Endothelial cell of umbilical vein (primary cell): ENCODE data around the gene IL3. TPM values are rescaled to one million over a fixed set of nuclear protein-coding genes. Genes with fewer than 3 reads are reported as not detected.
A peak's percentile ranks its signal among the peaks of the same experiment; 100 is the strongest.

Source experiments
- BruUV-seq: library from RNA; stranded (reverse); fragments of 400-500 nt; replicated peaks from 2 replicates; lab custom pipeline; 2021; lab: Mats Ljungman, UMichigan
- CTCF ChIA-PET: fragments of 300-600, 350-600 bp; sonication (Branson Sonifier 250); formaldehyde crosslinking; loops from one replicate; lab custom pipeline; 2021; ENCODE audit warnings: antibody characterized with exemption, inconsistent platforms; lab: Charles Lee
- POLR2A ChIA-PET: fragments of 300-600, 350-600 bp; sonication (Branson Sonifier 250); formaldehyde crosslinking; loops from one replicate; lab custom pipeline; 2021; ENCODE audit warnings: antibody characterized with exemption, inconsistent platforms; lab: Charles Lee
- DNase-seq: peaks from one replicate; pipeline ENCODE4 v3.0.0-alpha.2; 2011; ENCODE audit warnings: low read depth, low spot score
- FAIRE-seq: peaks from 2 replicates; lab custom pipeline; 2011; peaks lifted over from hg19 to GRCh38; lab: Jason Lieb, UNC
- H2AFZ ChIP-seq: 2 replicates; pipeline ENCODE4 v1.6.0; 2012; ENCODE audit warnings: low read depth, low read length, control low read depth, inconsistent platforms
- H3K27ac ChIP-seq: 2 replicates; pipeline ENCODE4 v1.5.1; 2011; ENCODE audit warnings: low read depth, mild to moderate bottlenecking, control low read depth, low read length, moderate library complexity; ENCODE audit not compliant: insufficient read depth
- H3K27me3 ChIP-seq, 2 experiments: 2 replicates each; pipeline versions ENCODE4 v1.6.0 to v1.6.1; 2011; ENCODE audit warnings: low read length in 2 of 2, mixed read lengths in 1 of 2; ENCODE audit not compliant: control insufficient read depth in 2 of 2, insufficient read depth in 2 of 2
- H3K36me3 ChIP-seq, 2 experiments: 2 replicates in 1 of 2; 3 replicates in 1 of 2; pipeline ENCODE4 v1.5.1; 2011; ENCODE audit warnings: low read length in 2 of 2, mild to moderate bottlenecking in 1 of 2, moderate library complexity in 1 of 2; ENCODE audit not compliant: control insufficient read depth in 2 of 2, insufficient read depth in 2 of 2; ENCODE audit errors: extremely low read depth in 1 of 2
- H3K4me1 ChIP-seq: 3 replicates; pipeline ENCODE4 v1.5.1; 2011; ENCODE audit warnings: mild to moderate bottlenecking, low read length; ENCODE audit not compliant: control insufficient read depth, insufficient read depth; ENCODE audit errors: extremely low read depth
- H3K4me2 ChIP-seq: 2 replicates; pipeline ENCODE4 v1.6.1; 2011; ENCODE audit warnings: low read length, control low read depth, mixed read lengths; ENCODE audit not compliant: insufficient read depth
- H3K4me3 ChIP-seq, 3 experiments: fragments of 200-600 bp in 1 of 3; sonication (generic), shearing (Covaris generic) in 1 of 3; replicated peaks in 1 of 3; 2 replicates each; pipeline ENCODE4 v1.5.1; 2011 to 2016; ENCODE audit warnings: control low read depth in 3 of 3, low read length in 3 of 3, mild to moderate bottlenecking in 2 of 3, inconsistent platforms in 1 of 3, low read depth in 1 of 3, moderate library complexity in 1 of 3; ENCODE audit not compliant: insufficient read depth in 1 of 3
- H3K79me2 ChIP-seq: 2 replicates; pipeline ENCODE4 v1.6.0; 2012; ENCODE audit warnings: low read length, inconsistent platforms; ENCODE audit not compliant: control insufficient read depth, insufficient read depth
- H3K9ac ChIP-seq: replicated peaks from 2 replicates; pipeline ENCODE3; 2011; ENCODE audit warnings: low read length, control low read depth; ENCODE audit not compliant: insufficient read depth; ENCODE audit errors: extremely low read depth
- H3K9me1 ChIP-seq: replicated peaks from 3 replicates; pipeline ENCODE4 v1.6.0; 2011; ENCODE audit warnings: mild to moderate bottlenecking, low read length; ENCODE audit not compliant: control insufficient read depth, insufficient read depth; ENCODE audit errors: extremely low read depth
- H3K9me3 ChIP-seq: replicated peaks from 2 replicates; pipeline ENCODE4 v1.5.1; 2012; ENCODE audit warnings: low read length, inconsistent platforms; ENCODE audit not compliant: control insufficient read depth, insufficient read depth
- H4K20me1 ChIP-seq: replicated peaks from 2 replicates; pipeline ENCODE3; 2011; ENCODE audit warnings: mild to moderate bottlenecking, low read length; ENCODE audit not compliant: control insufficient read depth, insufficient read depth; ENCODE audit errors: extremely low read depth
- CTCF ChIP-seq, 2 donors: IDR thresholded peaks; 1 replicate in 1 of 2; 2 replicates in 1 of 2; pipeline ENCODE4 v1.5.1; 2011; ENCODE audit warnings: low read length in 2 of 2, mild to moderate bottlenecking in 2 of 2, moderate library complexity in 2 of 2, control low read depth in 1 of 2, inconsistent platforms in 1 of 2, low read depth in 1 of 2; ENCODE audit not compliant: insufficient read depth in 1 of 2; ENCODE audit errors: extremely low read depth in 1 of 2
- EZH2 ChIP-seq: IDR thresholded peaks from 2 replicates; pipeline ENCODE4 v1.6.1; 2012; ENCODE audit warnings: borderline replicate concordance, low read depth, mild to moderate bottlenecking, moderate library complexity, low read length, inconsistent platforms; ENCODE audit not compliant: severe bottlenecking
- FOS ChIP-seq: IDR thresholded peaks from 2 replicates; pipeline ENCODE4 v1.6.1; 2011; ENCODE audit warnings: mild to moderate bottlenecking, low read length, moderate library complexity, borderline replicate concordance; ENCODE audit not compliant: insufficient read depth
- GATA2 ChIP-seq: IDR thresholded peaks from 2 replicates; pipeline ENCODE4 v1.7.0; 2011; ENCODE audit warnings: low read depth, mild to moderate bottlenecking, moderate library complexity, mixed read lengths, low read length; ENCODE audit not compliant: insufficient read length, insufficient read depth
- JUN ChIP-seq: IDR thresholded peaks from 2 replicates; pipeline ENCODE4 v1.6.1; 2011; ENCODE audit warnings: borderline replicate concordance, low read depth; ENCODE audit not compliant: insufficient read length, insufficient read depth
- MAX ChIP-seq: IDR thresholded peaks from 2 replicates; pipeline ENCODE4 v1.6.1; 2011; ENCODE audit not compliant: insufficient read depth, insufficient read length
- MYC ChIP-seq: IDR thresholded peaks from one replicate; pipeline ENCODE4 v1.6.1; 2011; ENCODE audit warnings: mild to moderate bottlenecking, low read depth, low read length
- POLR2A ChIP-seq: IDR thresholded peaks from 2 replicates; pipeline ENCODE4 v1.6.1; 2012; ENCODE audit warnings: low read depth, mild to moderate bottlenecking, control low read depth, low read length
- POLR2AphosphoS5 ChIP-seq: IDR thresholded peaks from 2 replicates; pipeline ENCODE4 v1.6.1; 2012; ENCODE audit warnings: low read depth, mild to moderate bottlenecking, control low read depth, low read length, moderate library complexity; ENCODE audit not compliant: insufficient read depth
- dilution Hi-C: fragments of 300-500 bp; cut with MboI; formaldehyde crosslinking; loops from one replicate; pipeline ENCODE4 v1.15.0; 2019; ENCODE audit warnings: low sequenced_read_pairs; ENCODE audit not compliant: extremely low pct_ligation_motif_present
- intact Hi-C: fragments of 100-400 bp; cut with micrococcal nuclease; formaldehyde crosslinking; loops from one replicate; pipeline ENCODE4 v1.10.0; 2022
- polyA plus RNA-seq, 4 experiments: library from polyadenylated mRNA; depleted of rRNA in 3 of 4; stranded (reverse) in 3 of 4; unstranded in 1 of 4; fragments of >200 nt; gene quantifications; 2 replicates each; pipeline versions ENCODE4 v1.2.1 to v1.2.3, GENCODE V29; 2011 to 2012; ENCODE audit warnings: missing spikeins in 1 of 4
- total RNA-seq: library from RNA; stranded (reverse); gene quantifications from 2 replicates; pipeline ENCODE4 v1.2.3, GENCODE V29; 2021

The IL3 gene
- total and polyA plus RNA-seq, 2 donors (not counting 3 experiments of a cell fraction or from before 2014, with no cell fraction given), result not detected

GRCh38 chr5:132087176-132087575 is 26.7 kb downstream of the IL3 start:
- no peak overlapping the region for H3K4me2 ChIP-seq
- no peak for FAIRE-seq
- H3K9me3 ChIP-seq, result no peaks in the 10 kb centered on the region
- ChIA-PET CTCF (interaction anchor here (1.2 to 2.3 kb wide), 8 partner anchors 8 to 301 kb away, joined by 3 to 12 read pairs (median 7); partner anchors contain the start of gene CSF2), POLR2A (no interaction called here)
- TF ChIP-seq EZH2, result no peak
- no peak for TF ChIP-seq MAX
- TF ChIP-seq POLR2AphosphoS5, result no peak
- TF ChIP-seq GATA2, result no peak
- no peak for TF ChIP-seq MYC
- no peak for TF ChIP-seq JUN
- TF ChIP-seq FOS, result no peak
- TF ChIP-seq POLR2A, result no peak
- intact Hi-C loops (loop anchor here (5.0 kb wide), 2 partner anchors 95 to 175 kb away; no protein-coding TSS in a partner anchor), dilution Hi-C loops (no loop called here)
- H4K20me1 ChIP-seq, result no peaks in the 10 kb centered on the region
- no TSS peak for BruUV-seq
- H3K4me1 ChIP-seq, result peaks cover 26% of the 10 kb centered on the region
- no peaks in the 10 kb centered on the region for H3K27me3 ChIP-seq
- peak overlapping the region; percentile 91 for H3K27ac ChIP-seq
- H3K9me1 ChIP-seq, result no peaks in the 10 kb centered on the region
- H3K79me2 ChIP-seq, result no peaks in the 10 kb centered on the region
- peak; percentile 28 for DNase-seq
- H3K9ac ChIP-seq, result no peak overlapping the region
- no peak overlapping the region for H2AFZ ChIP-seq
- H3K4me3 ChIP-seq, result no peak overlapping the region
- H3K36me3 ChIP-seq, result no peaks in the 10 kb centered on the region

GRCh38 chr5:132087661-132088060 is 27.2 kb downstream of the IL3 start:
- H3K79me2 ChIP-seq, result no peaks in the 10 kb centered on the region
- dilution Hi-C loops (no loop called here), intact Hi-C loops (loop anchor here (5.0 kb wide), 2 partner anchors 95 to 175 kb away; no protein-coding TSS in a partner anchor)
- DNase-seq (no peak), FAIRE-seq (no peak)
- no peak for TF ChIP-seq CTCF (IDR thresholded peaks at IDR 0.05; ENCODE audit: extremely low read depth in 1 of 2, insufficient read depth in 1 of 2, low read depth in 1 of 2, low read length in 2 of 2)
- TF ChIP-seq FOS, result no peak
- no peak for TF ChIP-seq MYC
- no peak for TF ChIP-seq GATA2
- no peak for TF ChIP-seq JUN
- no peak for TF ChIP-seq POLR2A
- TF ChIP-seq POLR2AphosphoS5, result no peak
- TF ChIP-seq MAX, result no peak
- TF ChIP-seq EZH2, result no peak
- no peak overlapping the region for H3K4me3 ChIP-seq
- H2AFZ ChIP-seq, result no peak overlapping the region
- no peaks in the 10 kb centered on the region for H3K36me3 ChIP-seq
- no peaks in the 10 kb centered on the region for H3K9me3 ChIP-seq
- H3K27me3 ChIP-seq, result no peaks in the 10 kb centered on the region
- CTCF ChIA-PET, result interaction anchor here (1.2 to 2.3 kb wide), 3 partner anchors 8 to 47 kb away, joined by 4 to 9 read pairs (median 6); no protein-coding TSS in a partner anchor
- no peaks in the 10 kb centered on the region for H3K9me1 ChIP-seq
- no peak overlapping the region for H3K4me2 ChIP-seq
- BruUV-seq, result no TSS peak
- H3K9ac ChIP-seq, result no peak overlapping the region
- POLR2A ChIA-PET, result no interaction called here
- H4K20me1 ChIP-seq, result no peaks in the 10 kb centered on the region
- H3K27ac ChIP-seq, result no peak overlapping the region
- peaks cover 26% of the 10 kb centered on the region for H3K4me1 ChIP-seq
